ENCODE data around the gene NRG2.

Gene NRG2

GRCh38 chr5:139964994-139965565, 78.0 kb downstream of the NRG2 start:
- DNase-seq, result no peak

DNA sequence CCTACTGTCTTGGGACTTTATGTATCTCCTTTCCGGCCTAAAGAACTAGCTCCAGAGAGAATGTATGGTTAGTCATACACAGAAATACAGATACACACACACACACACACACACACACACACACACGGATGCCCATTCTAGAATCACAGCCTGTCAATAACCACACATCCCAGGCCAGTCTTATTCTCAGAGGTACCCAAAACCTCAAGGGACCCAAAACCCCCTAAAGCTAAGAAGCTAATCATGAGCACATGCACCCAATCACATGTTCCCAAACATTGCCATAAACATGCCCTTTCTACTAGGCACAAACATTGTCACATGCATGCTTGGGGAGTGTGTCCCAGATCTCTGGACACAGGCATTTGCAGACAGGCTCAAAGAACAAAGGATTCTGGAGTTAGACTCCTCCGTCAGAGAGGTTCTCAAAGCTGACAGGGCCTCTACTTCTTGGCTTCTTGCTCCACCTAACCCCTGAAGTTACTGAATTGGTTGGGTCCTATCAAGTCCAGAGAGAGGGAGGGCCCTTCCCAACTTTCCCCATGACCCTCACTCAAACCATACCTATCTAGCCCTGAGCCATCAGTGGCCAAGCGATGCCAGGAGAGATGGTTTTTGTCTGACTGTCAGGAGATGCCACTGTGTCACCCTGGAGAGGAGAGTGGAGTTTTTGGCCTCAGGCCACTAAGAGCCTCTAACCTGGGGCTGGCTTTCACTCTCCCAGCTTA, 78.7 kb downstream of the NRG2 start:
- no peak for DNase-seq

DNA sequence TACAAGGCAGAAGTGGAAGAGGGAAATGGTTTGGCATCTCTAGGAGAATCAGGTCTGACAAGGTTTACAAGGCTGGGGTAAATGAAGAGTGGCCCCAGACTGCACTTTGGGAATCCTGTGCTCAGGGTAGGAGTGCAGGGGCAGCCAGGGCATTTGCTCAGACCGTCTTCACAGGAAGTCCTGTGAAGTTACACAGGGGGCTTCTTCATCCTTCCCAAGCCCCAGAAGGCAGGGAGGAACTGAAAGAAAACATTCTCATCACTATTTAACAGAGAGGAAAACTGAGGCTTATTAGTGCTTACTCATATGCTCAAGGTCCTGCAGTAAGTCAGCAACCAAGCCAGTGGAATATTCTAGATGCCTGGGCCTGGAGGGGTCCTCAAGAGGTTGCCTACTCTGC, 80.7 kb downstream of the NRG2 start:
- DNase-seq, result no peak

DNA sequence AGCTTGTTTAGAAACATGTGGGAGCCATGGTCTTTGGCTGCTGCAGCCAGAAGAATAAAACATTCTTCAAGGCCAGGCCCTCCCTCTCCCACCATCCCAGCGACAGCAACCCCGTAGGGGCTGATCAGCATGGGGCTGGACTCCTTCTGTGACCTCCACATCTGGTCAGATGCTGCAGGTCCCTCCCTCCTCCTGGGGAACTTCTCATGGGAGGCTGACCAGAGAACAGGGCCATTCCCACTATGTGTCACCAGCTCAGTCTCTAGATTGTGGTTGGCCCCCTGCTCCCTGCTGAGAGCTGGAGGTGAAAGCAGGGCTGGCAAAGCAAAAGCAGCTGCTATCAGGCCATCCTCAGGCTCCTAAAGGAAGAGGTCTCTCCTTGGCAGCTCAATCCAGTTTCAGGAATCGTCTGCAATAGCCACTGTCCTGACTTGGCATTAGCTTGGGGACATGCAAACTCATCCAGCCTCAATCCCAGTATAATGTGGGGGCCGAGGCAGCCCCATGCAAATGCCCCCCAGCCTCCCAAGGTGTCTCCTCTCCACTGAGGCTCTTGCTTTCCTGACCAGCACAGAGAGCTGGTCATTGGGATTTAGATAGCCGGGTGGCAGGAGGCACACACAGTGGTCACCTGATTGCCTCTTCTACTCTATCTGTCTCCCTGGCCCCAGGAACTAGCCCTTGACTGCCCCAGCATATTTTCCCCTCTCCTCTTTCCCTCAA, 81.5 kb downstream of the NRG2 start:
- DNase-seq, result no peak

DNA sequence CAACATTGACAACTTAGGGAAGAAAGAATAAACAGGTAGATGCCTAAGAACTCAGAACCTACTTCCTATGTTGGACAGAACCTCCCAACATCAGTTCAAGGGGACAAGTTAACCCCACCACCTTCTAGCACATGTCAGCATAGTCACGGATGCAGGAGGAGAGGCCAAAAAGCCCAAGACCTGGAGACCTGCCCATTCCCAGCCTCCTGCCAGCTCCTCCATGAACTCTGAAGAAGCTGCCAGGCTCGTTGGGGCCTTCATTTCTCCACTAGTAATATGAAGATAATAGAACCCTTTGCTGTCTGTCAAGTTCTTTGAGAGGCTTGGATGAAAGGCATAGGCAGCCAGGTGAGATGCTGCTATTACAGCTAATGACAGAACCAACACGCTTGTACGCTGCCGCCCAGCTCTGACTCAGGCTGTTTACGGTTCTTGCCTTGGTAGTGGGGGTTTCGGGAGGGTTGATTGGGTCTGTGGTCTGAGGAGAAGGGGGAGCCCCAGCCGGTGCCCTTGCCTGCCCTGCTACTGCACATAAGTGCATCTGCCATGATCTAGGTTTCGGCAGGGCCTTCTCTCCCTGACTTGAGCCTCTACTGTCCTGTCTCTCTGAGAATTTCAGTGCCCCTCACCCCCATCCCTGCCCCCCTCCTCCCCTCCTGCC, 82.2 kb downstream of the NRG2 start:
- no peak for DNase-seq

DNA sequence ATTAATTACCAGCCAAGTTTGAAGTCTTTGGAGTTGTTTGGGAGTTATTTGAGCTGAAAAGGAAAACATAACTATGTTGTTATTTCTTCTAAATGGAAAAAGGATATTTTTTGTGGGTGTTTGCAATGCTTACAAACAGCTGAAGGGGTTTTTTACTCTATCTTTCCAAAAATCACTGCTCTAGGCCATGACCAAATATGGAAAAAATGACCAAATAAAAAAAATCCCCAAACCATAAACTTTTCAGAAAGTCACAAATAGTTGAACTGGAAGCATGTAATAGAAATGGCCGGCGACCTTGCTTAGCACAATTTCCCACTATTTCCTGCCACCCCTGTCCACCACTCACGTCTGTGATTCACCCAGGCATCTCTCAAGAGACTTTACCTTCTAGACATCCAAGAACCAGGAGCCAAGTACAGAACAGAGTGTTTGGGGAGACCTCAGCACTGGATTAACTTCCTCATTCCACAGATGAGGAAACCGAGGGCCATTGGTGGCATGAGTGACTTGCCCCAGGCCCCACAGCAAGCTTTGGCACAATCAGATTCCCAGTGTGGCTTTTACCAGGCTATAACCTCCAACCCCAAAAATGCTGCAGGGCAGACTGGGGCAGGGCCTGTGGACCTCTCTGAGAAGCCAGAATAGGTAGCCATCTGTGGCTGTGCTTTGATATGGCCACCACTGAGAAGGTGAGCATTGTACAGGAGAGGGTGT, 84.5 kb downstream of the NRG2 start:
- no peak for DNase-seq

DNA sequence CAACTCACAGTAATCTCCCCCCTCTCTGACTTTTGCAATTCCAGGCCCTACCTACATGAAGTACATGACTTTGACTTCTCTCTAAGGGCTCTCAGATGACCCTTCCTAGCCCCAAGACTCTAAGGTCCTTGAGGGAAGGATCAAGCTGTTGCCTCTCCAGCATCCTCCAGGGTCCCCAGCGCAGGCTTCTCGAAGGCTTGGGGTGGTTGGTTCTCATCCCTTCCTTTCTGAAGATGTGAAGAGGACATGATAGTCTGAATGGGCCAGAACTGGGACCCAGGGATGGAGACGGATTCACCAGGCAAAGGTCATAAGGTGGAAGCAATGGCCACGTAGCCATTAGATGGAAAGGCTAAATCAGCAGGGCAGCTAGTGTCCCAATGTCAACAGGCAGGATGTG, 86.8 kb downstream of the NRG2 start:
- DNase-seq, result no peak

DNA sequence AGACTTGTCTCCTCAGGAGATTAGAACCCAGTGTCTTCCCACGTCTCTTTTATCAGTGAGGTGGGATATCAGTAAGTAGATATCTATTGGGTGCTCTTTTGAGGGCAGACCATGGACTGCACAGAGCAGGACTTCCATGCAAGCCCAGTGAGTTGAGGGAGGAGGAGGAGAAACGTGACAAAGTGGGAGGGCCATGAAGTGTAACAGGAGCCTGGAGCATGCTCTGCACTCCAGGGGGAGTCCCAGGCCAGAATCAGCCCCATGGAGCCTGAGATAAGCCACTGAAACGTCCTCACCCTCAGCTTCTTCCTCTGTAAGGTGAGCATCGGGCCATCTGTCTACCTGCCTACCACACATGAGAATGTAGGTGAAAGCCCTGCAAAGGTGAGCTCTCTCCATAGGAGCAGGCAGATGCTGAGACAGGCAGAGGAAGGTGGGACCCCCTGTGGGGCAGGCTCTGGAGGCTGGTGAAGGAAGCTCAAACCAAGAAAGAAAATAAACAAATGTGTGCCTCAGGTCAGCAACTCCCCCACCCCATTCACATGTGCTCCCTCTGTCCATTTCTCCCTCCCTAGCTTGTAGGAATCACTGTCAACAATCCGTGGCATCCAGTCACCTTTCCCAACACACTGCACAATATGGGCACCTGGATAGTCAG, 87.4 kb downstream of the NRG2 start:
- no peak for DNase-seq

DNA sequence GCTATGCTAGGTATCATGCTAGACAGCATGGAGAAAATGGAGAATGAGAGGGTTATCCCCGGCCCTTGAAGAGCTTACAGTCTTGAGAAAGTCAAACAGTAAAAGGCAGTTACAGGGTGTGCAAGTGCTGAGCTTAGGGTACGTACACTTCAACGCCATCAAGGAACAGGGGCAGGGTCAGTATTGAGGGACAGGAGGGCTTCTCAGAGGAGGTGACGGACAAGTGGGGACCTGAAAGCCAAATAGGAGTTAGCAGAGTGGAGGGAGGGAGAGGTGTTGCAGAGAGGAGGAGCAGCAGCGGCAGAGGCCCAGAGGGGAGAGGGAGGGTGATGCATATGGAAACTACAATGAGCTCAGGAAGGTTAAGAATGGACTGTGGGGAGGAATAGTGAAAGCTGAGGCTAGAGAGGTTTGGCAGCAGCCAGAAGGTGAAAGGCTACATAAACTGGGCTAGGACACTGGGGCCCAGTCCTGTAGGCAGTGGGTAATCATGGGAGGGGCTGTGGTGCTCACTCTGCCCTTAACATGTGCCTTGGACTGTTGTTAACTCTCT, 88.0 kb downstream of the NRG2 start:
- DNase-seq, result no peak

DNA sequence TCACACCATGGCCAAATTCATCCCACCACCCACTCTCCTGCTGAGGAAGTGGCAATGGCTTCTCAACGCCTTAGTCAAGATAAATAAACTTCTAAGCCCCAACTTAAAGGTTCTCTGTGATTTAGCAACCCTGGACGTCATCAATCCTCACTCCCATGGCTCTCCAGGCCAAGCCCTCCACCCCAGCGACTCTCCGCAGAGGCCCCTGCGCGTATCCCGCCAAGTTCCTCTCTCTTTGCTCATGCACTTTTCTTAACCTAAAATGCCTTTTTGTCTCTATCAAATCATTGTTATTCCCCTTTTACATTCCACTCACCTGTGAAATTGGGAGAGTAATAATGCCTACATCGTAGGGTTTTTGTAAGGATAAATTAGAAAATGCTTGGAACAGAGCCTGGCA, 88.6 kb downstream of the NRG2 start:
- no peak for DNase-seq

GRCh38 chr5:139954022-139954421, 89.1 kb downstream of the NRG2 start:
- no peak for DNase-seq

- no peak for DNase-seq
Measured at GRCh38 chr5:139952574-139952973, 90.5 kb downstream of the NRG2 start.

DNA sequence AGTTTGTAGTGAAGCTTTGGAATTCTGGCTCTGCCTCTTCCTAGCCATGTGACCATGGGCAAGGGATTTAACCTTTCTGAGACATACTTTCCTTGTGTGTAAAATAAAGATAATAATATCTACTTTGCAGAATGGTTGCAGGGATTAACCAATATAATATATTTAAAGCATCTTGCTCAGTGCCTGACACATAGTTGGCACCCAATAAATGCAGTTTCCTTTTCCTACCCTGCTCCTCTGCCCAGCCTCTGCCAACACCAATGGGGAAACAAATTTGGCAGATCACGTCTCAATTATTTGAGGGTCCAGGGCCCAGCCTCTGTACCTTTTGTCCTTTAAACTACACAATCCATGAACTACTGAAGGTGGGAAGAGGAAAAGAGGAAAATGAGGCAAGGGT, 91.1 kb downstream of the NRG2 start:
- no peak for DNase-seq

GRCh38 chr5:139951296-139951924, 91.7 kb downstream of the NRG2 start:
- no peak for DNase-seq

DNA sequence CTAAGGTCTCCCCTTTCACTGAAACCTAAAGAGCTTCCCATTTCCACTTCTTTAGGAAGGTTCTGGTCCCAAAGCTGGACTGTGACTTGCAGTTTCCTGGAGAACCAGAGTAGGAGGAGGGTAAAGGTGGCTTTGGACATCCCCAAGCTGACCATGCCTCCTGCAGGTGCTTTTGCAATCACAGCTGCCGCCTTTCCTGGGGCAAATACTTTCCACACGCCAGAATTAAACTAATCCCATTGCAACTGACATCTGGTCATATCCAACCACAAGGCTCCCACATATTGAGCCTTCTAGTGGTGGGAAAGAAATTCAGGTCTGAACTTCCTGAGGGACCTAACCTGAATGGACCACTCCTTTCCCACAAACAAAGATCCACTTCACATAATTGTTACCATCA, 92.7 kb downstream of the NRG2 start:
- DNase-seq, result no peak

DNA sequence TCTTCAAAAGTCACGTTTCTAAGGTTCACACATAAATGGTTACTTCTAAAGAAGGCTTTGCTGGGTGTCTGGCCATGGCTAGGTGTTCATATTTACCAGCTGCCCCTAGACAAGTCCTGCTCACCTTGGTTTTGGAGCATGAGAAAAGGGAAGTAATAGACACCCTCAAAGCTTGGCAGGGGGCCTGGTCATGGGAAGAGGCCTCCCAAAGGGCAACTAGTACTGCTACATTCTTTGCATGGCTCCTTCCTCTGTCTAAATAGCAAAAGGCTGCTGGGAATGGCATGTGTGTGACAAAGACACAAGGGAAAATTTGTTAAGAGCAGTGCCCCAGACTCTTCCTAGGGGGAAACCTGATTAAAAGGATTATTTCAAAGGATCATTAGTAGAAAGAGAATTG, 93.4 kb downstream of the NRG2 start:
- DNase-seq, result no peak

- DNase-seq, result no peak
Measured at GRCh38 chr5:139947727-139948126, 95.4 kb downstream of the NRG2 start.

DNA sequence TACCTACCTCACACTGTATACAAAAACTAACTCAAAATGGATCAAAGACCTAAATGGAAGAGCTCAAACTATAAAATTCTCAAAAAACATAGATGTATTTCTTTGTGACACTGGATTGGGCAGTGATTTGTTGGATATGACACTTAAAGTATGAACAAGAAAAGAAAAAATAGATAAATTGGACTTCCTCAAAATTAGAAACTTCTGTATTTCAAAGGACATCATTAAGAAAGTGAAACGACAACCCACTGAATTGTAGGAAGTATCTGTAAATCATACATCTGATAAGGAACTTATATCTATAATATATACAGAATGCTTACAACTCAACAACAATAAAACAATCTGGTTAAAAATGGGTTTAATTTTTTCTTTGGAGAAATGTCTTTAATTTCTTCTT, 96.7 kb downstream of the NRG2 start:
- no peak for DNase-seq

DNA sequence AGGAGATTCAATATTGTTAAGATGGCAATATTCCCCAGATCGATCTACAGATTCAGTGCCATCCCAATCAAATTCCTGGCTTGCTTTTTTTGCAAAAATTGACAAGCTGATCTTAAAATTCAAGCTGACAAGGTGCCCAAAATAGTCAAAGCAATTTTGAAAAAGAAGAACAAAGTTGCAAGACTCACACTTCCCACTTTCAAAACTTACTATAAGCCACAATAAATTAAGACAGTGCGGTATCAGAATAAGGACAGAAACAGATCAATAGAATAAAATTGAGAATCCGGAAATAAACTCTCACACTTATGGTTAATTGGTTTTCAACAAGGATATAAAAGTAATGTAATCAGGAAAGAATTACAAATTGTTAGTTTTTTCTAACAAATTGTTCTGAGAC, 97.1 kb downstream of the NRG2 start:
- no peak for DNase-seq

GRCh38 chr5:139942243-139942642, 100.9 kb downstream of the NRG2 start:
- DNase-seq, result no peak

GRCh38 chr5:139930406-139930805, 112.7 kb downstream of the NRG2 start:
- no peak for DNase-seq
